ENCODE measurements around the gene TMEM253.
A peak's percentile ranks its signal among the peaks of the same experiment; 100 is the strongest.

The TMEM253 gene

GRCh38 chr14:21081521-21082142 is 19.2 kb upstream of the TMEM253 start:
- H3K4me1 Mint-ChIP-seq: peaks cover 3% of the 10 kb centered on the region
- DNase-seq (ENCODE audit: low spot score in 2 of 2): no peak
- no peak overlapping the region for H3K4me3 Mint-ChIP-seq
- H3K9me3 Mint-ChIP-seq: no peaks in the 10 kb centered on the region
- no peak for ATAC-seq
- H3K36me3 Mint-ChIP-seq: no peaks in the 10 kb centered on the region
- H3K27ac Mint-ChIP-seq: no peak overlapping the region

- DNase-seq (ENCODE audit: low spot score in 2 of 2) (no peak), ATAC-seq (no peak)
- Mint-ChIP-seq H3K27ac (no peak overlapping the region), H3K9me3 (no peaks in the 10 kb centered on the region), H3K36me3 (no peaks in the 10 kb centered on the region), H3K4me3 (no peak overlapping the region), H3K4me1 (peaks cover 18% of the 10 kb centered on the region)
Measured at GRCh38 chr14:21083565-21084325, 17.1 kb upstream of the TMEM253 start.

DNA sequence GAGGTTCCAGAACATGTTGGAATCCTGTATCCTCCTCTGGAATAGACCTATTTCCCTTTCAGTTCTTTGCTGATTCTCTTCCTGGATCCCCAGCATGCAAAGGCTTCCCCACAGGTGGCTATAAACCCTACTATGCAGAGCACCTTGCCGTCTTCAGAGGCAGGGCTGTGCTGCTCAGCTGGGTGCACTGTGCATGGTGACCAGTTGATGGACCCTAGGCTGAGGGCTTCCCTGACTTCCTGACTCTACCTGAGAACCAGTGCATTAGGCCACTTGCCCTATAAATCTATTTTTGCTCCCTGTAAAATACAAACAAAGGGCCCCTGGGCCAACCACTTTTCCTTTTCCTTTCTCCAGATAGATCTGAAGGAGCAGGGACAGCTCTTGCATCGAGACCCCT is 16.5 kb upstream of the TMEM253 start:
- ATAC-seq: no peak
- Mint-ChIP-seq H3K36me3 (no peaks in the 10 kb centered on the region), H3K4me1 (peaks cover 25% of the 10 kb centered on the region), H3K4me3 (no peak overlapping the region), H3K9me3 (no peaks in the 10 kb centered on the region), H3K27ac (peak overlapping the region; percentile 6)
- DNase-seq (ENCODE audit: low spot score in 2 of 2): no peak

DNA sequence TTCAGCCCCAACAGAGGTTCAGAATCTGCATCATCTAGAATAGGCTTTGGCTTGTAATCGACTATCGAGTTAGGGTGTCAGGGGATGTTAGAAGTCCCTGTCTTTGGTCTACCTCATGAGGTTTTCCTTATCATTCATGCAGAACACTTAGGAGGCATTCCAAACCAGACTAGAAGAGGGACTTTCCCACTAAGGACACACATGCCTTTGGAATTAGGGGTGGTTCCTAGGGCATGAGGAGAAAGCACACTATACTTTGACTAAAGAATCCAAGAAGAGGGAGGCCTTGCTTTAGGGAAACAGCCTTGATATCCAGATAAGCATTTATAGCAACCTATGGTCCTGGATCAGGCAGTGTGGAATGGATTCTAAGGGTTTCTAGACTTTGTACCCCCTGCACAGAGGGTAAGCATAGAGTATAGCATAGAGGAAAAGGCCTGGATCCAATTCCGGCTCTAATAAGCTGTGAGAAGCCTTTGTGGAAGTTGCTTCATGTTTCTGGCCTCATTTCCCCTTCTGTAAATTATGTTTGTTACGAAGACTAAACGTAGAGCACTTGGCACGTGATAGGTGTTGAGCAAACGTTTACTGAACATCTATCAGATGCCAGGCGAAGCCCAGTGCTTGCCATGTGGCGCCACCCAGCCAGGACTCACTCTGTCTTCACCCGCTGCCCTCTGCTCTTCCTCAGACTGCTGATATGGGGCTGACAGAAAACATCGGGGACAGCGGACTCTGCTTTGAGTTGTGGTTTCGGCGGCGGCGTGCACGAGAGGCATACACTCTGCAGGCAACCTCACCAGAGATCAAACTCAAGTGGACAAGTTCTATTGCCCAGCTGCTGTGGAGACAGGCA is 15.6 kb upstream of the TMEM253 start:
- peaks cover 26% of the 10 kb centered on the region for H3K4me1 Mint-ChIP-seq
- no peaks in the 10 kb centered on the region for H3K36me3 Mint-ChIP-seq
- H3K9me3 Mint-ChIP-seq: no peaks in the 10 kb centered on the region
- H3K4me3 Mint-ChIP-seq: no peak overlapping the region
- peak overlapping the region; percentile 6 for H3K27ac Mint-ChIP-seq
- DNase-seq (ENCODE audit: low spot score in 2 of 2): no peak
- no peak for ATAC-seq

GRCh38 chr14:21086908-21087293 is 14.0 kb upstream of the TMEM253 start:
- Mint-ChIP-seq H3K9me3 (no peaks in the 10 kb centered on the region), H3K27ac (peak overlapping the region; percentile 88), H3K4me1 (peaks cover 26% of the 10 kb centered on the region), H3K4me3 (no peak overlapping the region), H3K36me3 (peaks cover 7% of the 10 kb centered on the region)
- no peak for ATAC-seq
- no peak for DNase-seq (ENCODE audit: low spot score in 2 of 2)

DNA sequence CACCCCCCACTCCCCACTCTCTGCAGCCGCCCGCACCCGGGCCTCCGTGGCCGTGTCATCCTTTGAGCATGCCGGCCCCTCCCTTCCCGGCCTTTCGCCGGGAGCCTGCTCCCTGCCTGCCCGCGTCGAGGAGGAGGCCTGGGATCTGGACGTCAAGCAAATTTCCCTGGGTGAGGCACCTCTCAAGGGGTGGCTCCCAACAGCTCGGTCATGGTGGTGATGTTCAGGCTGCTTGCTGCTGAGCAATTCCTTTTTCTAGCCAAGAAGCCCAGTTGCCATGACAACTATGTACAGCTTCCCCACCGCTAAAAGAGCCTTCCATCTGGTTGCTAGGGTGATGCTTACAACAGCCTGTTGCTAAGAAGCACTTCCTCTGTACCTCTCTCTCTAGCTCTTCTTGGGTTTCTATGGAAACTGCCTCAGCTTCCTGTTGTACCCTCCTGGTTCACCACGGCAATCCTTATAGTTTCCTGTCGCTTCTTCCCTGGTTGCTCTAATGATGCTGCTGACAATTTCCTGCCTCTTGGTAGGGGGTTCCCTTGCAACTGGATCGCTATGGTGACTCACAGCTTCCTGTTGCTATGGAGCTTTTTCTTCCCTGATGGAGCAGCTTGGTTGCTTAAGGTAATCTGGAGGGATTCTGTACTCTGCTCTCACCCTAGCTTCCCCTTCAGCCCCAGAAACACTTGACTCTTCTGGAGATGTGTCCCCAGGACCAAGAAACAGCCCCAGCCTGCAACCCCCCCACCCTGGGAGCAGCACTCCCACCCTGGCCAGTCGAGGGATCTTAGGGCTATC is 13.4 kb upstream of the TMEM253 start:
- Mint-ChIP-seq H3K9me3 (no peaks in the 10 kb centered on the region), H3K27ac (peak overlapping the region; percentile 88), H3K36me3 (peaks cover 7% of the 10 kb centered on the region), H3K4me1 (peaks cover 29% of the 10 kb centered on the region), H3K4me3 (no peak overlapping the region)
- ATAC-seq: peak; percentile 84
- DNase-seq (ENCODE audit: low spot score in 2 of 2): no peak

GRCh38 chr14:21088687-21089086 is 12.2 kb upstream of the TMEM253 start:
- Mint-ChIP-seq H3K36me3 (peaks cover 7% of the 10 kb centered on the region), H3K9me3 (no peaks in the 10 kb centered on the region), H3K4me1 (peaks cover 35% of the 10 kb centered on the region), H3K27ac (peak overlapping the region; percentile 88), H3K4me3 (no peak overlapping the region)
- ATAC-seq (no peak), DNase-seq (ENCODE audit: low spot score in 2 of 2) (no peak)

- Mint-ChIP-seq H3K4me3 (no peak overlapping the region), H3K9me3 (no peaks in the 10 kb centered on the region), H3K36me3 (peaks cover 7% of the 10 kb centered on the region), H3K4me1 (peaks cover 35% of the 10 kb centered on the region), H3K27ac (peak overlapping the region; percentile 88)
- ATAC-seq: no peak
- no peak for DNase-seq (ENCODE audit: low spot score in 2 of 2)
Measured at GRCh38 chr14:21089271-21089670, 11.6 kb upstream of the TMEM253 start.

DNA sequence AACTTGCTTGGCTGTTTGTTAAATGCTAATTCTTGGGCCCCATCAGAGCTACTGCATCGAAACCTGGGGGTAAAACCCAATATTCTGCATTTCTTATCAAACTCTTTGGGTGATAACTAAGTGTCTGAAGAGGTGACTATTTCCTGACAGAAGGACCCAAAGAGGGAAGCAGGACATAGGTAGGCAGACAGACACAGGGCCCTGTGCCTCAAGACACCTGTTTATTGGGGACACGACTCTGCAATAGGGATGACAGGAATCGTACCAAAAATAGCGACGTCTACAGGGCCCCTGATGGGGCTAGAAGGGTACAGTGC is 11.0 kb upstream of the TMEM253 start:
- H3K27ac Mint-ChIP-seq: peak overlapping the region; percentile 88

DNA sequence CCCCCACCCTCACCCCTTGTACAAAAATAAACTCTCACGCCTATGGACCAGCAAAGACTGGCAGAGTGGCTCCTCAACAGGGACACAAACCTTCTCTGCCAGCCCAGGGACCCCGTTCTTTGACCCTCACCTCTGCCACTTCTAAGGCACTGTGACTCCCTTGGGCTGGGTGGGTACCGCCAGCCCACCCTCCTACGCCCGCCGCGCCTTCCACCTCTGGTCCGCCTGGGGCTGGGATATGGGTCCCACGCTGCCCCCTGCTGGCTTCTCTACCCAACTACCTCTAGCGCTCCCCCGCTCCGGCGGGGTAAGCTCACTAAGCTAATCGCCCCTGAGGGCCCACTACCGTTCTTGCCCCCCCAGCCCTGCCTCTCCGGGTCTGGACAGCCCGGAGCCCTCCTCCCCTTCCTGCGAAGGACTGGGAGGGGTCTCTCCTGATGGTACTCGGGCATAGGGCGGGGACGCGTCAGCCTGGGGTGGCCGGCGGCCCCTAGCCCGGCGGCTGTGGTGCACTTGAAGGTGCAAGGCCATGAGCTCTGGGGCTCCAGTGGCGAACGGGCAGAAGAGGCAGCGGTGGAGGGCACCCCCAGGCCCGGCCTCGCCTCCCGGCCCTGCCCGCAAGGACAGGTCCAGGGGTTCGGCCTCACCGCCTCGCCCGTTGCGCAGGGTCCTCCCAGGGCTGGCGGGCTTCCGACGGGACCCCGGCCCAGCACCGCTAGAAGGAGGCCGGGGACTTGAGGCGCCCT is 10.5 kb upstream of the TMEM253 start:
- H3K36me3 Mint-ChIP-seq: peaks cover 7% of the 10 kb centered on the region
- H3K4me3 Mint-ChIP-seq: no peak overlapping the region
- ATAC-seq (no peak), DNase-seq (ENCODE audit: low spot score in 2 of 2) (no peak)
- no peaks in the 10 kb centered on the region for H3K9me3 Mint-ChIP-seq
- H3K27ac Mint-ChIP-seq: no peak overlapping the region
- peaks cover 35% of the 10 kb centered on the region for H3K4me1 Mint-ChIP-seq

More for the DNA sequence above, 11.0 kb upstream of the TMEM253 start:
- Mint-ChIP-seq H3K4me1 (peaks cover 35% of the 10 kb centered on the region), H3K9me3 (no peaks in the 10 kb centered on the region), H3K4me3 (no peak overlapping the region), H3K36me3 (peaks cover 7% of the 10 kb centered on the region)
- DNase-seq (ENCODE audit: low spot score in 2 of 2): no peak
- ATAC-seq: no peak

GRCh38 chr14:21090940-21091663 is 9.8 kb upstream of the TMEM253 start:
- DNase-seq (ENCODE audit: low spot score in 2 of 2) (no peak), ATAC-seq (no peak)
- Mint-ChIP-seq H3K27ac (peak overlapping the region; percentile 61), H3K4me3 (no peak overlapping the region), H3K36me3 (peaks cover 7% of the 10 kb centered on the region), H3K9me3 (no peaks in the 10 kb centered on the region), H3K4me1 (peaks cover 35% of the 10 kb centered on the region)

DNA sequence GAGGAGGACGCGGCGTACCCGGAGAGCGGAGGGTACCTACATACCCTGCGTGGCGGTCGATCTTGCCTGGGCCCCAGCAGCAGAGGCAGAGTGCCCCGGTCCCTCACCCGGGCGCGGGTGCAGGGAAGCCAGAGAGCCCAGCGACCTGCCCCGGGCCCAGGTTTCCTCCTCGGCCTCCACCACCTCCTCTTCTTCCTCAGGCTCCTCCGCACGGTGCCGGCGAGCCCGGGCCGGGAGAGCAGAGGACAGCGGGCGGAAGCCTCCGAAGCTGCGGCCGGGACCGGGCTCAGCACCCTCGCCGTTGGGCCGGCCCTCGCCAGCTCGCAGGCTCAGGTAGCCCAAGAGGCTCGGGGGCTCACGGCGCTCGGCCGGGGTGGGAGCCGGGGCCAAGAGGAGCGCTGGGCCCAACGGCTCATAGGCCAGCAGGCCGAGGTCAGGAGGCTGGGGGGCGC is 9.0 kb upstream of the TMEM253 start:
- Mint-ChIP-seq H3K36me3 (peaks cover 7% of the 10 kb centered on the region), H3K27ac (peak overlapping the region; percentile 61), H3K4me1 (peaks cover 29% of the 10 kb centered on the region), H3K4me3 (no peak overlapping the region), H3K9me3 (no peaks in the 10 kb centered on the region)
- no peak for DNase-seq (ENCODE audit: low spot score in 2 of 2)
- no peak for ATAC-seq

GRCh38 chr14:21092273-21093011 is 8.4 kb upstream of the TMEM253 start:
- ATAC-seq (peak; percentile 88), DNase-seq (ENCODE audit: low spot score in 2 of 2) (peak; percentile 96 to 97)
- Mint-ChIP-seq H3K36me3 (peaks cover 7% of the 10 kb centered on the region), H3K4me1 (peaks cover 28% of the 10 kb centered on the region), H3K4me3 (no peak overlapping the region), H3K9me3 (no peaks in the 10 kb centered on the region), H3K27ac (no peak overlapping the region)
